ENCODE measurements around the gene HACL1.

The HACL1 gene

DNA sequence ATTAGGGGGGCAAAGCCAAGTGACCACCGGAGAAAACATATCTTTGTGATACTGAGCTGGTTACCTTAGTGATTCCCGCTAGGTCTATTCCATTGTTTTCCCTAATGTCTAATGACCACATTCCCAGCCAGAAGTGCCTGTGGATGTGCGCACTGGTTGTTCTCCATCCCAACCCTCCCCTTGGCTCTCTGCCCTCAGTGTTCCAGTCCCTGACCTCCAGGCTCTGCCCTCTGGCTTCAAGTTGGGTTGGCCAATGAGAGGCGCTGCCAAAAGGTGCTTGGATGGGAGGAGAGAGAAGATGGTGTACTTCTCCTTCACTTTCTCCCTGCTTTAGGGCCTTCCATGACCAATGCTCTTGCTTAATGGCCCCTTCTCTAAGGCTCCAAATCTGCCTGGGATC lies 82.3 kb downstream of the HACL1 start:
- H3K27ac ChIP-seq, result no peak overlapping the region
- no peak for DNase-seq
- TF ChIP-seq, protein P1, sequence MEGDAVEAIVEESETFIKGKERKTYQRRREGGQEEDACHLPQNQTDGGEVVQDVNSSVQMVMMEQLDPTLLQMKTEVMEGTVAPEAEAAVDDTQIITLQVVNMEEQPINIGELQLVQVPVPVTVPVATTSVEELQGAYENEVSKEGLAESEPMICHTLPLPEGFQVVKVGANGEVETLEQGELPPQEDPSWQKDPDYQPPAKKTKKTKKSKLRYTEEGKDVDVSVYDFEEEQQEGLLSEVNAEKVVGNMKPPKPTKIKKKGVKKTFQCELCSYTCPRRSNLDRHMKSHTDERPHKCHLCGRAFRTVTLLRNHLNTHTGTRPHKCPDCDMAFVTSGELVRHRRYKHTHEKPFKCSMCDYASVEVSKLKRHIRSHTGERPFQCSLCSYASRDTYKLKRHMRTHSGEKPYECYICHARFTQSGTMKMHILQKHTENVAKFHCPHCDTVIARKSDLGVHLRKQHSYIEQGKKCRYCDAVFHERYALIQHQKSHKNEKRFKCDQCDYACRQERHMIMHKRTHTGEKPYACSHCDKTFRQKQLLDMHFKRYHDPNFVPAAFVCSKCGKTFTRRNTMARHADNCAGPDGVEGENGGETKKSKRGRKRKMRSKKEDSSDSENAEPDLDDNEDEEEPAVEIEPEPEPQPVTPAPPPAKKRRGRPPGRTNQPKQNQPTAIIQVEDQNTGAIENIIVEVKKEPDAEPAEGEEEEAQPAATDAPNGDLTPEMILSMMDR (IDR thresholded peaks at IDR 0.05; ENCODE audit: low read depth, low read length, missing control alignments), result no peak
- H3K36me3 ChIP-seq (replicated peaks), result no peaks in the 10 kb centered on the region
- H3K4me3 ChIP-seq (ENCODE audit: low read depth, low read length), result no peak overlapping the region
- in situ Hi-C loops (cut with HindIII; ENCODE audit: low pct_ligation_motif_present, low sequenced_read_pairs), result no loop called here
- H3K27me3 ChIP-seq (replicated peaks), result no peaks in the 10 kb centered on the region

GRCh38 chr3:15514663-15515340 lies 86.6 kb downstream of the HACL1 start:
- no peak for DNase-seq
- Histone ChIP-seq H3K27me3 (replicated peaks) (no peaks in the 10 kb centered on the region), H3K4me3 (ENCODE audit: low read depth, low read length) (no peak overlapping the region), H3K27ac (no peak overlapping the region), H3K36me3 (replicated peaks) (no peaks in the 10 kb centered on the region)
- TF ChIP-seq, protein P1 (IDR thresholded peaks at IDR 0.05; ENCODE audit: low read depth, low read length, missing control alignments), result no peak
- in situ Hi-C loops (cut with HindIII; ENCODE audit: low pct_ligation_motif_present, low sequenced_read_pairs), result no loop called here

DNA sequence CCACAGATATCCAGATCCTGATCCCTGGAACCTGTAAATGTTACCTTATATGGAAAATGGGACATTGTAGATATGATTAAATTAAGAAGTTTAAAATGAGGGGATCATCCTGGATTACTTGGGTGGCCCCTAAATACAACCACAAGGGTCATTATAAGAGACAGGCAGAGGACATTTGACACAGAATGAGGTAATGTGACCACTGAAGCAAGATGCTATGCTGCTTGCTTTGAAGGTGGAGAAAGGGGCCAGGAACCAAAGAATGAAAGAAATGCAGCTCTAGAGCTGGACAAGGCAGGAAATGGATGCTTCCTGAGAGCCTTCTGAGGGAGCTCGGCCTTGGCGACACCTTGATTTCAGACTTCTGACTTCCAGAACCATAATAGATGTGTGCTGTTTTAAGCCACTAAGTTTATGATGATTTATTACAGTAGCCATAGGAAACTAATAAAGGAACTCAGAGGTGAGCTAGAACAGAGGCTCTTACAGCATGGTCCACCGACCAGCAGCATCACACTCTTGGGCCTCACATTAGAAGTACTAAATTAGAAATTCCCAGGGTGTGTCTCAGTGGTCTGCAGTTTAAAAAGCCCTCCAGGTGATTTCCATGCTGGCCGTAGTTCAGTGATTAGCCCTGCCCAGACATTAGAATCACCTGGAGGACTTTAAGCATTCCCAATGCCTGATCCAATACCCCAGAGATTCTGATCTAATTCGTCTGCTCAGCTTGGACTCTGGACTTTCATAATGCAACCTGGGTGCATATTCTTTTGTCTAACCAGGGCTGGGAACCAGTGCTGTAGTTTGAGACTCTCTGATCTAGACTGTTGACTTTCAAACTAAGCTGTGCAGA lies 87.3 kb downstream of the HACL1 start:
- TF ChIP-seq, protein P1 (IDR thresholded peaks at IDR 0.05; ENCODE audit: low read depth, low read length, missing control alignments), result no peak
- Histone ChIP-seq H3K27me3 (replicated peaks) (no peaks in the 10 kb centered on the region), H3K27ac (no peak overlapping the region), H3K4me3 (ENCODE audit: low read depth, low read length) (no peak overlapping the region), H3K36me3 (replicated peaks) (no peaks in the 10 kb centered on the region)
- no peak for DNase-seq
- in situ Hi-C loops (cut with HindIII; ENCODE audit: low pct_ligation_motif_present, low sequenced_read_pairs), result no loop called here

GRCh38 chr3:15513116-15513515 lies 88.3 kb downstream of the HACL1 start:
- no peak overlapping the region for H3K27ac ChIP-seq
- H3K36me3 ChIP-seq (replicated peaks), result no peaks in the 10 kb centered on the region
- no peak overlapping the region for H3K4me3 ChIP-seq (ENCODE audit: low read depth, low read length)
- in situ Hi-C loops (cut with HindIII; ENCODE audit: low pct_ligation_motif_present, low sequenced_read_pairs), result no loop called here
- no peaks in the 10 kb centered on the region for H3K27me3 ChIP-seq (replicated peaks)
- no peak for DNase-seq
- TF ChIP-seq, protein P1 (IDR thresholded peaks at IDR 0.05; ENCODE audit: low read depth, low read length, missing control alignments), result no peak

DNA sequence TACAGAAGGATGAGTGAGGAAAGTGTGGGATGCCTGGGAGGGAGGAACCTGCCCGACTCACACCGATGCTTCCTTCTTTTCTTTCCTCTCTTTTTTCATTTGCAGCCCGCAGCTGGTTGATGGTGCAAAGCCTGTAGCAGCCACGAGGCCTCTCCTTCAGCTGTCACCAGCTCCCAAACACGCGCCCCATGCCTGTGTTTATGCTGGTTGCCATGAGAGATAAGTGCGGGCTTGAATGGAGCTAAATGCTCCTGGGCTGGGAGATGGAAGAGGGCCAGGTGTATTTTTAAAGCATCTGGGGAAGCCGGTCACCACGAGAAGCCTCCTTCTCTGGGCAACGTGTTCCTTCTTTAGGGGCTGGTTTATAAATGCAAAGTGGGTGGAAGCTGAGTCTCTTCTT lies 89.2 kb downstream of the HACL1 start:
- no peaks in the 10 kb centered on the region for H3K27me3 ChIP-seq (replicated peaks)
- H3K4me3 ChIP-seq (ENCODE audit: low read depth, low read length), result no peak overlapping the region

More for the DNA sequence above, 89.2 kb downstream of the HACL1 start:
- TF ChIP-seq, protein P1 (IDR thresholded peaks at IDR 0.05; ENCODE audit: low read depth, low read length, missing control alignments), result no peak
- in situ Hi-C loops (cut with HindIII; ENCODE audit: low pct_ligation_motif_present, low sequenced_read_pairs), result no loop called here
- Histone ChIP-seq H3K36me3 (replicated peaks) (no peaks in the 10 kb centered on the region), H3K27ac (no peak overlapping the region)
- no peak for DNase-seq

Data from brain microvascular endothelial cell (primary cell).